Gastrocnemius medialis (tissue), 4 donors: ENCODE data around the gene GABBR1. TPM values are rescaled to one million over a fixed set of nuclear protein-coding genes. Genes with fewer than 3 reads are reported as not detected.

ENCODE experiments used
- ATAC-seq, 2 donors: fragments of 150-250 bp; one replicate each; pipeline ENCODE4 v1.9.1; 2016
- DNase-seq, 2 donors: peaks; one replicate each; pipeline ENCODE4 v3.0.0-alpha.2; 2019
- H3K27ac ChIP-seq, 4 donors: fragments of 200-600 bp; sonication (generic); 1 replicate in 1 of 4; 2 replicates in 3 of 4; pipeline ENCODE4 v1.5.1; 2016 to 2018; ENCODE audit warnings: mild to moderate bottlenecking in 2 of 4, moderate library complexity in 1 of 4
- H3K27me3 ChIP-seq, 3 donors: fragments of 200-600 bp; sonication (generic) in 2 of 3; 1 replicate in 1 of 3; 2 replicates in 2 of 3; pipeline versions ENCODE4 v1.5.1 to v1.6.0; 2016 to 2019; ENCODE audit warnings: mild to moderate bottlenecking in 1 of 3, moderate library complexity in 1 of 3
- H3K36me3 ChIP-seq, 2 donors: fragments of 200-600 bp; sonication (generic) in 1 of 2; one replicate each; pipeline ENCODE4 v1.5.1; 2017 to 2018
- H3K4me1 ChIP-seq, 2 donors: fragments of 200-600 bp; sonication (generic) in 1 of 2; one replicate each; pipeline ENCODE4 v1.5.1; 2016 to 2017; ENCODE audit warnings: mild to moderate bottlenecking in 2 of 2
- H3K4me3 ChIP-seq, 4 donors: fragments of 200-600 bp; sonication (generic) in 3 of 4; 1 replicate in 1 of 4; 2 replicates in 3 of 4; pipeline ENCODE4 v1.5.1; 2016 to 2019; ENCODE audit warnings: mild to moderate bottlenecking in 2 of 4
- H3K9me3 ChIP-seq, 3 donors: fragments of 200-600 bp; sonication (generic) in 2 of 3; 1 replicate in 1 of 3; 2 replicates in 2 of 3; pipeline ENCODE4 v1.5.1; 2016 to 2019
- POLR2A ChIP-seq, 2 donors: fragments of 450-650 bp; IDR thresholded peaks; one replicate each; pipeline ENCODE4 v1.6.1; 2017; ENCODE audit warnings: antibody characterized with exemption in 2 of 2, mild to moderate bottlenecking in 2 of 2, moderate library complexity in 2 of 2
- in situ Hi-C, 4 donors: fragments of 200-750 bp; cut with MboI; loops; one replicate each; pipeline versions ENCODE4 v1.15.0 to v1.8.0; 2017; ENCODE audit warnings: low sequenced_read_pairs in 4 of 4
- intact Hi-C: fragments of 100-400 bp; cut with DNase I; formaldehyde crosslinking; loops from one replicate; pipeline ENCODE4 v1.15.1; 2023; ENCODE audit warnings: low total_unique reads
- total RNA-seq, 4 donors: library from RNA; depleted of rRNA; stranded (reverse); fragments of >200 nt; gene quantifications; one replicate each; pipeline versions ENCODE4 v1.1.0 to v1.2.3, GENCODE V29; 2016
- TF ChIP-seq, protein P1 (sequence below), 5 experiments: fragments of 450-650 bp in 3 of 5; fragments of 200-600 bp in 2 of 5; sonication (generic) in 2 of 5; IDR thresholded peaks in 4 of 5; conservative IDR thresholded peaks in 1 of 5; 1 replicate in 4 of 5; 2 replicates in 1 of 5; pipeline ENCODE4 v1.5.1; 2016 to 2019; ENCODE audit warnings: antibody characterized with exemption in 5 of 5, mild to moderate bottlenecking in 3 of 5, moderate library complexity in 3 of 5

The GABBR1 gene
- total RNA-seq, 4 donors from 2014 or later = 1.0 to 3.8 (median 3.1) TPM

DNA sequence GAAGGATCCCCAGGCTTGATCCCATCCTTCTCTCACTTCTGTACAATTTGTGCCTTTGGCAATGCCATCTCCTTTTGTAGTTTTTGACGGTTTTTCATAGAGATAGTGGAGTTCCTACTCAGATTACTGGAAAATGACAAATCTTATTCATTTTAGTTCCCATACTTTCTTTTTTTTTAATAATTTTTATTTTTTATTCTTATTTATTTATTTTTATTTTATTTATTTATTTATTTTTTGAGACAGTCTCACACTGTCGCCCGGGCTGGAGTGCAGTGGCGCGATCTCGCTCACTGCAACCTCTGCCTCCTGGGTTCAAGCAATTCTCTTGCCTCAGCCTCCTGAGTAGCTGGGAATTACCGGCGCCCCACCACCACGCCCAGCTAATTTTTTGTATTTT is 4.3 kb upstream of the GABBR1 start:
- Histone ChIP-seq H3K4me1 (no peaks in the 10 kb centered on the region), H3K27me3 (peaks cover 8 to 17% (median 14%) of the 10 kb centered on the region in 3 donors), H3K9me3 (no peaks in the 10 kb centered on the region), H3K27ac (no peak overlapping the region), H3K36me3 (no peaks in the 10 kb centered on the region), H3K4me3 (no peak overlapping the region)
- ATAC-seq (no peak), DNase-seq (no peak)
- intact Hi-C loops (no loop called here), in situ Hi-C loops (no loop called here)
- TF ChIP-seq, protein P1, sequence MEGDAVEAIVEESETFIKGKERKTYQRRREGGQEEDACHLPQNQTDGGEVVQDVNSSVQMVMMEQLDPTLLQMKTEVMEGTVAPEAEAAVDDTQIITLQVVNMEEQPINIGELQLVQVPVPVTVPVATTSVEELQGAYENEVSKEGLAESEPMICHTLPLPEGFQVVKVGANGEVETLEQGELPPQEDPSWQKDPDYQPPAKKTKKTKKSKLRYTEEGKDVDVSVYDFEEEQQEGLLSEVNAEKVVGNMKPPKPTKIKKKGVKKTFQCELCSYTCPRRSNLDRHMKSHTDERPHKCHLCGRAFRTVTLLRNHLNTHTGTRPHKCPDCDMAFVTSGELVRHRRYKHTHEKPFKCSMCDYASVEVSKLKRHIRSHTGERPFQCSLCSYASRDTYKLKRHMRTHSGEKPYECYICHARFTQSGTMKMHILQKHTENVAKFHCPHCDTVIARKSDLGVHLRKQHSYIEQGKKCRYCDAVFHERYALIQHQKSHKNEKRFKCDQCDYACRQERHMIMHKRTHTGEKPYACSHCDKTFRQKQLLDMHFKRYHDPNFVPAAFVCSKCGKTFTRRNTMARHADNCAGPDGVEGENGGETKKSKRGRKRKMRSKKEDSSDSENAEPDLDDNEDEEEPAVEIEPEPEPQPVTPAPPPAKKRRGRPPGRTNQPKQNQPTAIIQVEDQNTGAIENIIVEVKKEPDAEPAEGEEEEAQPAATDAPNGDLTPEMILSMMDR (IDR thresholded peaks at IDR 0.05 in 4 of 5, conservative IDR thresholded peaks at IDR 0.05 in 1 of 5) = no peak
- no peak for TF ChIP-seq POLR2A (IDR thresholded peaks at IDR 0.05)

GRCh38 chr6:29633534-29633905 is 537 bp upstream of the GABBR1 start:
- H3K9me3 ChIP-seq = no peaks in the 10 kb centered on the region
- H3K27ac ChIP-seq = peak overlapping the region; percentile 51 to 78 (median 76)
- H3K36me3 ChIP-seq = no peaks in the 10 kb centered on the region
- peak overlapping the region; percentile 60 to 79 (median 74) for H3K4me3 ChIP-seq
- ATAC-seq (peak in 1 of 2 donors; percentile 16), DNase-seq (no peak)
- peaks cover 4 to 11% of the 10 kb centered on the region in 2 donors for H3K4me1 ChIP-seq
- peaks cover 35 to 46% (median 35%) of the 10 kb centered on the region in 3 donors for H3K27me3 ChIP-seq
- in situ Hi-C loops = no loop called here
- no peak for TF ChIP-seq POLR2A (IDR thresholded peaks at IDR 0.05)
- TF ChIP-seq, protein P1 (IDR thresholded peaks at IDR 0.05 in 4 of 5, conservative IDR thresholded peaks at IDR 0.05 in 1 of 5) = no peak
- intact Hi-C loops = no loop called here

- Histone ChIP-seq H3K9me3 (no peaks in the 10 kb centered on the region), H3K27ac (peak overlapping the region; percentile 51 to 78 (median 76)), H3K36me3 (no peaks in the 10 kb centered on the region), H3K4me1 (peaks cover 4 to 22% of the 10 kb centered on the region in 2 donors), H3K4me3 (peak overlapping the region; percentile 60 to 79 (median 74)), H3K27me3 (peaks cover 39 to 56% (median 44%) of the 10 kb centered on the region in 3 donors)
- ATAC-seq (peak; percentile 5 to 30), DNase-seq (peak; percentile 12 to 24)
- in situ Hi-C loops (no loop called here), intact Hi-C loops (no loop called here)
- TF ChIP-seq, protein P1 (IDR thresholded peaks at IDR 0.05 in 4 of 5, conservative IDR thresholded peaks at IDR 0.05 in 1 of 5) = no peak
- TF ChIP-seq POLR2A (IDR thresholded peaks at IDR 0.05) = no peak
These were observed 887 bp downstream of the GABBR1 start for GRCh38 chr6:29631860-29632731.

- in situ Hi-C loops (no loop called here), intact Hi-C loops (no loop called here)
- ATAC-seq = no peak
- Histone ChIP-seq H3K4me3 (peak overlapping the region in 2 of 4 donors; percentile 60 to 69), H3K36me3 (no peaks in the 10 kb centered on the region), H3K9me3 (no peaks in the 10 kb centered on the region), H3K4me1 (peaks cover 4 to 22% of the 10 kb centered on the region in 2 donors), H3K27me3 (peaks cover 41 to 59% (median 46%) of the 10 kb centered on the region in 3 donors), H3K27ac (no peak overlapping the region)
- TF ChIP-seq, protein P1 (IDR thresholded peaks at IDR 0.05 in 4 of 5, conservative IDR thresholded peaks at IDR 0.05 in 1 of 5) = no peak
- no peak for TF ChIP-seq POLR2A (IDR thresholded peaks at IDR 0.05)
- no peak for DNase-seq
These were observed 1.7 kb downstream of the GABBR1 start for GRCh38 chr6:29631209-29631810.
